BJ (cell line): ENCODE measurements around the gene HNRNPA2B1. TPM values are rescaled to one million over a fixed set of nuclear protein-coding genes. Genes with fewer than 3 reads are reported as not detected.

ENCODE experiments used
- CTCF ChIA-PET: fragments of 350-600 bp; formaldehyde crosslinking; extraction: SDS; loops from one replicate; lab custom pipeline; 2021; ENCODE audit warnings: antibody characterized with exemption, inconsistent platforms; lab: Yijun Ruan, JAX
- POLR2A ChIA-PET: fragments of 300-600 bp; sonication (Branson Sonifier 250); formaldehyde crosslinking; extraction: SDS; loops from one replicate; lab custom pipeline; 2021; ENCODE audit warnings: antibody characterized with exemption; lab: Charles Lee
- DNase-seq: peaks from one replicate; pipeline ENCODE4 v3.0.0-alpha.2; 2011; ENCODE audit warnings: low read depth
- H3K27me3 ChIP-seq: 2 replicates; pipeline ENCODE4 v1.6.0; 2011; ENCODE audit warnings: low read length; ENCODE audit not compliant: control insufficient read depth, insufficient read depth
- H3K36me3 ChIP-seq: 2 replicates; pipeline ENCODE4 v1.5.1; 2011; ENCODE audit warnings: low read length; ENCODE audit not compliant: control insufficient read depth, insufficient read depth
- H3K4me3 ChIP-seq: 2 replicates; pipeline ENCODE4 v1.5.1; 2011; ENCODE audit warnings: low read depth, mild to moderate bottlenecking, control low read depth, low read length
- CTCF ChIP-seq: IDR thresholded peaks from 2 replicates; pipeline ENCODE4 v1.5.1; 2011; ENCODE audit warnings: low read depth, mild to moderate bottlenecking, control low read depth, inconsistent platforms, low read length, moderate library complexity; ENCODE audit not compliant: insufficient read depth
- polyA minus RNA-seq: library from RNA; depleted of rRNA, polyadenylated mRNA; stranded (reverse); fragments of >200 nt; gene quantifications from 2 replicates; pipeline ENCODE4 v1.2.3, GENCODE V29; 2011; rRNA and poly(A)+ RNA removed
- polyA plus RNA-seq: library from polyadenylated mRNA; depleted of rRNA; stranded (reverse); fragments of >200 nt; gene quantifications from 2 replicates; pipeline ENCODE4 v1.2.3, GENCODE V29; 2011; rRNA removed

HNRNPA2B1 gene
- polyA plus RNA-seq (139 and 249 TPM in 2 replicates), polyA minus RNA-seq (44.4 and 59.1 TPM in 2 replicates)

GRCh38 chr7:26200444-26201246 is at the start of gene HNRNPA2B1:
Gene HNRNPA2B1 (minus strand): TSS chr7:26200746. CDS start chr7:26200577, 169 bp downstream.
- Histone ChIP-seq H3K36me3 (peaks cover 3% of the 10 kb centered on the region), H3K27me3 (no peaks in the 10 kb centered on the region), H3K4me3 (peak within 1 kb of the TSS; percentile 98)
- DNase-seq, result peak; percentile 89
- 0 out of 2 replicates have a peak, but pooled peaks have one; percentile 8 for TF ChIP-seq CTCF
- POLR2A ChIA-PET, result no interaction called here
- CTCF ChIA-PET, result interaction anchor here (1.9 to 7.4 kb wide), 2 partner anchors 40 to 110 kb away, joined by 5 to 55 read pairs; no protein-coding TSS in a partner anchor

- DNase-seq, result no peak
- H3K36me3 ChIP-seq, result no peaks in the 10 kb centered on the region
- H3K4me3 ChIP-seq, result no peak overlapping the region
- POLR2A ChIA-PET, result no interaction called here
- H3K27me3 ChIP-seq, result no peaks in the 10 kb centered on the region
- no peak for TF ChIP-seq CTCF
- CTCF ChIA-PET, result no interaction called here
These were observed 49.7 kb upstream of the HNRNPA2B1 start for GRCh38 chr7:26250239-26250638.

- no peak for TF ChIP-seq CTCF
- POLR2A ChIA-PET, result no interaction called here
- Histone ChIP-seq H3K36me3 (no peaks in the 10 kb centered on the region), H3K4me3 (no peak overlapping the region), H3K27me3 (no peaks in the 10 kb centered on the region)
- CTCF ChIA-PET, result interaction anchor here (1.1 kb wide), 1 partner anchor 30 kb away, joined by 3 read pairs; no protein-coding TSS in a partner anchor
- DNase-seq, result no peak
These were observed 44.6 kb upstream of the HNRNPA2B1 start for GRCh38 chr7:26245150-26245549.

- POLR2A ChIA-PET, result no interaction called here
- no peaks in the 10 kb centered on the region for H3K36me3 ChIP-seq
- CTCF ChIA-PET, result no interaction called here
These were observed 37.5 kb upstream of the HNRNPA2B1 start for GRCh38 chr7:26238032-26238431.

More at GRCh38 chr7:26238032-26238431, 37.5 kb upstream of the HNRNPA2B1 start:
- Histone ChIP-seq H3K4me3 (no peak overlapping the region), H3K27me3 (peaks cover 2% of the 10 kb centered on the region; the same call in 1 of the 2 replicates)
- no peak for TF ChIP-seq CTCF
- no peak for DNase-seq
